Endothelial cell of umbilical vein (primary cell): ENCODE data around the gene NEDD4L. TPM values are rescaled to one million over a fixed set of nuclear protein-coding genes. Genes with fewer than 3 reads are reported as not detected.

Experiments
- BruUV-seq: library from RNA; stranded (reverse); fragments of 400-500 nt; replicated peaks from 2 replicates; lab custom pipeline; 2021; lab: Mats Ljungman, UMichigan
- CTCF ChIA-PET: fragments of 300-600, 350-600 bp; sonication (Branson Sonifier 250); formaldehyde crosslinking; loops from one replicate; lab custom pipeline; 2021; ENCODE audit warnings: antibody characterized with exemption, inconsistent platforms; lab: Charles Lee
- POLR2A ChIA-PET: fragments of 300-600, 350-600 bp; sonication (Branson Sonifier 250); formaldehyde crosslinking; loops from one replicate; lab custom pipeline; 2021; ENCODE audit warnings: antibody characterized with exemption, inconsistent platforms; lab: Charles Lee
- DNase-seq: peaks from one replicate; pipeline ENCODE4 v3.0.0-alpha.2; 2011; ENCODE audit warnings: low read depth, low spot score
- FAIRE-seq: peaks from 2 replicates; lab custom pipeline; 2011; peaks lifted over from hg19 to GRCh38; lab: Jason Lieb, UNC
- H2AFZ ChIP-seq: 2 replicates; pipeline ENCODE4 v1.6.0; 2012; ENCODE audit warnings: low read depth, low read length, control low read depth, inconsistent platforms
- H3K27ac ChIP-seq: 2 replicates; pipeline ENCODE4 v1.5.1; 2011; ENCODE audit warnings: low read depth, mild to moderate bottlenecking, control low read depth, low read length, moderate library complexity; ENCODE audit not compliant: insufficient read depth
- H3K27me3 ChIP-seq, 2 experiments: 2 replicates each; pipeline versions ENCODE4 v1.6.0 to v1.6.1; 2011; ENCODE audit warnings: low read length in 2 of 2, mixed read lengths in 1 of 2; ENCODE audit not compliant: control insufficient read depth in 2 of 2, insufficient read depth in 2 of 2
- H3K36me3 ChIP-seq, 2 experiments: 2 replicates in 1 of 2; 3 replicates in 1 of 2; pipeline ENCODE4 v1.5.1; 2011; ENCODE audit warnings: low read length in 2 of 2, mild to moderate bottlenecking in 1 of 2, moderate library complexity in 1 of 2; ENCODE audit not compliant: control insufficient read depth in 2 of 2, insufficient read depth in 2 of 2; ENCODE audit errors: extremely low read depth in 1 of 2
- H3K4me1 ChIP-seq: 3 replicates; pipeline ENCODE4 v1.5.1; 2011; ENCODE audit warnings: mild to moderate bottlenecking, low read length; ENCODE audit not compliant: control insufficient read depth, insufficient read depth; ENCODE audit errors: extremely low read depth
- H3K4me2 ChIP-seq: 2 replicates; pipeline ENCODE4 v1.6.1; 2011; ENCODE audit warnings: low read length, control low read depth, mixed read lengths; ENCODE audit not compliant: insufficient read depth
- H3K4me3 ChIP-seq, 3 experiments: fragments of 200-600 bp in 1 of 3; sonication (generic), shearing (Covaris generic) in 1 of 3; replicated peaks in 1 of 3; 2 replicates each; pipeline ENCODE4 v1.5.1; 2011 to 2016; ENCODE audit warnings: control low read depth in 3 of 3, low read length in 3 of 3, mild to moderate bottlenecking in 2 of 3, inconsistent platforms in 1 of 3, low read depth in 1 of 3, moderate library complexity in 1 of 3; ENCODE audit not compliant: insufficient read depth in 1 of 3
- H3K79me2 ChIP-seq: 2 replicates; pipeline ENCODE4 v1.6.0; 2012; ENCODE audit warnings: low read length, inconsistent platforms; ENCODE audit not compliant: control insufficient read depth, insufficient read depth
- H3K9ac ChIP-seq: replicated peaks from 2 replicates; pipeline ENCODE3; 2011; ENCODE audit warnings: low read length, control low read depth; ENCODE audit not compliant: insufficient read depth; ENCODE audit errors: extremely low read depth
- H3K9me1 ChIP-seq: replicated peaks from 3 replicates; pipeline ENCODE4 v1.6.0; 2011; ENCODE audit warnings: mild to moderate bottlenecking, low read length; ENCODE audit not compliant: control insufficient read depth, insufficient read depth; ENCODE audit errors: extremely low read depth
- H3K9me3 ChIP-seq: replicated peaks from 2 replicates; pipeline ENCODE4 v1.5.1; 2012; ENCODE audit warnings: low read length, inconsistent platforms; ENCODE audit not compliant: control insufficient read depth, insufficient read depth
- H4K20me1 ChIP-seq: replicated peaks from 2 replicates; pipeline ENCODE3; 2011; ENCODE audit warnings: mild to moderate bottlenecking, low read length; ENCODE audit not compliant: control insufficient read depth, insufficient read depth; ENCODE audit errors: extremely low read depth
- CTCF ChIP-seq, 2 donors: IDR thresholded peaks; 1 replicate in 1 of 2; 2 replicates in 1 of 2; pipeline ENCODE4 v1.5.1; 2011; ENCODE audit warnings: low read length in 2 of 2, mild to moderate bottlenecking in 2 of 2, moderate library complexity in 2 of 2, control low read depth in 1 of 2, inconsistent platforms in 1 of 2, low read depth in 1 of 2; ENCODE audit not compliant: insufficient read depth in 1 of 2; ENCODE audit errors: extremely low read depth in 1 of 2
- EZH2 ChIP-seq: IDR thresholded peaks from 2 replicates; pipeline ENCODE4 v1.6.1; 2012; ENCODE audit warnings: borderline replicate concordance, low read depth, mild to moderate bottlenecking, moderate library complexity, low read length, inconsistent platforms; ENCODE audit not compliant: severe bottlenecking
- FOS ChIP-seq: IDR thresholded peaks from 2 replicates; pipeline ENCODE4 v1.6.1; 2011; ENCODE audit warnings: mild to moderate bottlenecking, low read length, moderate library complexity, borderline replicate concordance; ENCODE audit not compliant: insufficient read depth
- GATA2 ChIP-seq: IDR thresholded peaks from 2 replicates; pipeline ENCODE4 v1.7.0; 2011; ENCODE audit warnings: low read depth, mild to moderate bottlenecking, moderate library complexity, mixed read lengths, low read length; ENCODE audit not compliant: insufficient read length, insufficient read depth
- JUN ChIP-seq: IDR thresholded peaks from 2 replicates; pipeline ENCODE4 v1.6.1; 2011; ENCODE audit warnings: borderline replicate concordance, low read depth; ENCODE audit not compliant: insufficient read length, insufficient read depth
- MAX ChIP-seq: IDR thresholded peaks from 2 replicates; pipeline ENCODE4 v1.6.1; 2011; ENCODE audit not compliant: insufficient read depth, insufficient read length
- MYC ChIP-seq: IDR thresholded peaks from one replicate; pipeline ENCODE4 v1.6.1; 2011; ENCODE audit warnings: mild to moderate bottlenecking, low read depth, low read length
- POLR2A ChIP-seq: IDR thresholded peaks from 2 replicates; pipeline ENCODE4 v1.6.1; 2012; ENCODE audit warnings: low read depth, mild to moderate bottlenecking, control low read depth, low read length
- POLR2AphosphoS5 ChIP-seq: IDR thresholded peaks from 2 replicates; pipeline ENCODE4 v1.6.1; 2012; ENCODE audit warnings: low read depth, mild to moderate bottlenecking, control low read depth, low read length, moderate library complexity; ENCODE audit not compliant: insufficient read depth
- dilution Hi-C: fragments of 300-500 bp; cut with MboI; formaldehyde crosslinking; loops from one replicate; pipeline ENCODE4 v1.15.0; 2019; ENCODE audit warnings: low sequenced_read_pairs; ENCODE audit not compliant: extremely low pct_ligation_motif_present
- intact Hi-C: fragments of 100-400 bp; cut with micrococcal nuclease; formaldehyde crosslinking; loops from one replicate; pipeline ENCODE4 v1.10.0; 2022
- polyA plus RNA-seq, 4 experiments: library from polyadenylated mRNA; depleted of rRNA in 3 of 4; stranded (reverse) in 3 of 4; unstranded in 1 of 4; fragments of >200 nt; gene quantifications; 2 replicates each; pipeline versions ENCODE4 v1.2.1 to v1.2.3, GENCODE V29; 2011 to 2012; ENCODE audit warnings: missing spikeins in 1 of 4
- total RNA-seq: library from RNA; stranded (reverse); gene quantifications from 2 replicates; pipeline ENCODE4 v1.2.3, GENCODE V29; 2021

Gene NEDD4L
- total and polyA plus RNA-seq, 2 donors (not counting 3 experiments of a cell fraction or from before 2014, with no cell fraction given): 20.5 to 78.9 TPM

GRCh38 chr18:58322464-58322863, 278.4 kb downstream of the NEDD4L start:
- H3K79me2 ChIP-seq: no peaks in the 10 kb centered on the region
- no peaks in the 10 kb centered on the region for H4K20me1 ChIP-seq
- no peak overlapping the region for H3K9ac ChIP-seq
- TF ChIP-seq MYC (no peak), GATA2 (no peak), MAX (no peak), JUN (no peak), POLR2A (no peak), EZH2 (no peak), POLR2AphosphoS5 (no peak), FOS (no peak), CTCF (IDR thresholded peaks at IDR 0.05; ENCODE audit: extremely low read depth in 1 of 2, insufficient read depth in 1 of 2, low read depth in 1 of 2, low read length in 2 of 2) (no peak)
- H3K4me3 ChIP-seq: no peak overlapping the region
- H2AFZ ChIP-seq: no peak overlapping the region
- no peaks in the 10 kb centered on the region for H3K36me3 ChIP-seq
- DNase-seq (no peak), FAIRE-seq (no peak)
- no peak overlapping the region for H3K4me2 ChIP-seq
- intact Hi-C loops (loop anchor here (1.0 to 10.0 kb wide), 9 partner anchors 60 to 440 kb away; no protein-coding TSS in a partner anchor), dilution Hi-C loops (no loop called here)
- no peaks in the 10 kb centered on the region for H3K9me3 ChIP-seq
- H3K4me1 ChIP-seq: peaks cover 10% of the 10 kb centered on the region
- no peaks in the 10 kb centered on the region for H3K27me3 ChIP-seq
- no peak overlapping the region for H3K27ac ChIP-seq
- ChIA-PET POLR2A (no interaction called here), CTCF (interaction anchor here (0.9 to 1.3 kb wide), 13 partner anchors 8 to 279 kb away, joined by 3 to 21 read pairs (median 7); partner anchors contain the start of gene NEDD4L)
- no peaks in the 10 kb centered on the region for H3K9me1 ChIP-seq
- no TSS peak for BruUV-seq
